ENCODE measurements around the gene CC2D1B. TPM values are rescaled to one million over a fixed set of nuclear protein-coding genes. Genes with fewer than 3 reads are reported as not detected.

Gene CC2D1B
- total and polyA plus RNA-seq, 5 experiments from 2014 or later: 4.2 to 96.5 (median 10.5) TPM

DNA sequence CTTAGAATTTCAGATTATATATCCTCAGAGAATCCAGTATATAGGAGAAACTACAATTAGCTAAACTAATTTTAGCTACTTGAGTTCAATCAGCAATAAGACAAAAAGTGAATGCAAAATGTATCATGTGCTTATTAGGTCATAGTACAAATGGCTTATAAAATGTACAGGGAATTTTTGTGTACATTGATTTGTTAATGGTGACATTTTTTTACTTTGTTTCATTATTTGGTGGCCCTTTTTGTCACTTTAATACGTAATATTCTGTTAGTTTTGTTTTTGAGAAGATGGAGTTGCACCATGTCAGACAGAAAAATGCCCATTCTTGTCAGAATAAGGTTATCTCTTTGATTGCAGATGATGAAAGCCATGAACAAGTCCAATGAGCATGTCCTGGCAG lies 33.6 kb downstream of the CC2D1B start:
- no peak for ATAC-seq
- peaks cover 0 to 34% (median 0%) of the 10 kb centered on the region in 3 donors for H3K36me3 Mint-ChIP-seq
- POLR2A ChIA-PET: no interaction called here

GRCh38 chr1:52328615-52329014 lies 37.4 kb downstream of the CC2D1B start:
- H3K4me3 Mint-ChIP-seq: no peak overlapping the region
- H3K9me3 Mint-ChIP-seq: no peaks in the 10 kb centered on the region
- DNase-seq (no peak), ATAC-seq (no peak)
- peaks cover 0 to 2% (median under 1%) of the 10 kb centered on the region in 4 donors for H3K4me1 Mint-ChIP-seq
- H3K36me3 Mint-ChIP-seq: peaks cover 0 to 15% (median 0%) of the 10 kb centered on the region in 3 donors
- H3K27me3 Mint-ChIP-seq: no peaks in the 10 kb centered on the region
- H3K27ac Mint-ChIP-seq: peak overlapping the region in 1 of 10 donors; percentile 68
- POLR2A ChIA-PET: no interaction called here

More for the DNA sequence above, 33.6 kb downstream of the CC2D1B start:
- no peak overlapping the region for H3K27ac Mint-ChIP-seq
- no peaks in the 10 kb centered on the region for H3K9me3 Mint-ChIP-seq
- no peaks in the 10 kb centered on the region for H3K27me3 Mint-ChIP-seq
- H3K4me3 Mint-ChIP-seq: no peak overlapping the region
- no peak for DNase-seq
- peaks cover 0 to 2% (median under 1%) of the 10 kb centered on the region in 4 donors for H3K4me1 Mint-ChIP-seq

GRCh38 chr1:52325786-52326185 lies 40.2 kb downstream of the CC2D1B start:
- H3K27me3 Mint-ChIP-seq: no peaks in the 10 kb centered on the region
- H3K27ac Mint-ChIP-seq: peak overlapping the region in 1 of 10 donors; percentile 11
- H3K36me3 Mint-ChIP-seq: peaks cover 0 to 8% (median 3%) of the 10 kb centered on the region in 3 donors
- no peak for ATAC-seq
- no peaks in the 10 kb centered on the region for H3K9me3 Mint-ChIP-seq
- H3K4me1 Mint-ChIP-seq: peaks cover 0 to 2% (median under 1%) of the 10 kb centered on the region in 4 donors
- no peak overlapping the region for H3K4me3 Mint-ChIP-seq
- no peak for DNase-seq
- POLR2A ChIA-PET: no interaction called here

DNA sequence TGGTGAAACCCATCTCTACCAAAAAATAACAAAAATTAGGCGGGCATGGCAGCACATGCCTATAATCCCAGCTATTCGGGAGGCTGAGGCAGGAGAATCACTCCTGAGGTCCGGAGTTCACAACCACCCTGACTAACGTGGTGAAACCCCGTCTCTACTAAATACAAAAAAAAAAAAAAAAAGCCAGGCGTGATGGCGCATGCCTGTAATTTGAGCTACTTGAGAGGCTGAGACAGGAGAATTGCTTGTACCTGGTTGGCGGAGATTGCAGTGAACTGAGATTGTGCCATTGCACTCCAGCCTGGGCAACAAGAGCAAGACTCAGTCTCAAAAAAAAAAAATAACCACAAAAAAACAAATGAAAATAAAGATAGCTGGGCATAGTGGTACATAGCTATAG lies 42.3 kb downstream of the CC2D1B start:
- Mint-ChIP-seq H3K27me3 (no peaks in the 10 kb centered on the region), H3K9me3 (no peaks in the 10 kb centered on the region), H3K4me3 (no peak overlapping the region), H3K36me3 (peaks cover 0 to 8% (median 3%) of the 10 kb centered on the region in 3 donors), H3K4me1 (no peaks in the 10 kb centered on the region), H3K27ac (no peak overlapping the region)
- POLR2A ChIA-PET: no interaction called here
- ATAC-seq: no peak
- DNase-seq: no peak

DNA sequence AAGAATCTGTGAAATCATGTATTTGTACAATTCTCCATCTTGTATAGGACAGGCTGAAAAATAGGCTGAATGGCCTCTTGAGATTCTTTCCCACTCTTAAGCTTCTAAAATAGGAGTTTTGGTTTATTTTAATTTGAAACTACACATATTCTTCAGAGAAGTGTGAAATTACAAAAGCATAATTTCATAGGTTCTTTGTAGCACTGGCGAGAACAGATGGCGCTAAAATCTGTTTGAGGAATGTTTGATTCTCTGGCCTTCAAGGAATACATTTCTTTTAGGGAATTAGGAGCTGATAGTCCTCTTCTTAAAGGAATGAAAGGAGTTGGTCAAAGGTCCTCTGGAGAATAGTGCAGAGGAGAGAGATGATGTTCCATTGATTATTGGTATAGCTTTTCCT lies 44.9 kb downstream of the CC2D1B start:
- Mint-ChIP-seq H3K27me3 (no peaks in the 10 kb centered on the region), H3K9me3 (no peaks in the 10 kb centered on the region), H3K4me3 (no peak overlapping the region), H3K4me1 (no peaks in the 10 kb centered on the region), H3K27ac (no peak overlapping the region), H3K36me3 (peaks cover 0 to 8% (median 3%) of the 10 kb centered on the region in 3 donors)
- no peak for ATAC-seq
- POLR2A ChIA-PET: no interaction called here
- no peak for DNase-seq

- Mint-ChIP-seq H3K27me3 (no peaks in the 10 kb centered on the region), H3K36me3 (peaks cover 9 to 60% (median 10%) of the 10 kb centered on the region in 3 donors), H3K4me3 (no peak overlapping the region), H3K9me3 (no peaks in the 10 kb centered on the region), H3K27ac (no peak overlapping the region), H3K4me1 (no peaks in the 10 kb centered on the region)
- DNase-seq: no peak
- POLR2A ChIA-PET: no interaction called here
- no peak for ATAC-seq
Observed at GRCh38 chr1:52306227-52307006, 59.6 kb downstream of the CC2D1B start.

DNA sequence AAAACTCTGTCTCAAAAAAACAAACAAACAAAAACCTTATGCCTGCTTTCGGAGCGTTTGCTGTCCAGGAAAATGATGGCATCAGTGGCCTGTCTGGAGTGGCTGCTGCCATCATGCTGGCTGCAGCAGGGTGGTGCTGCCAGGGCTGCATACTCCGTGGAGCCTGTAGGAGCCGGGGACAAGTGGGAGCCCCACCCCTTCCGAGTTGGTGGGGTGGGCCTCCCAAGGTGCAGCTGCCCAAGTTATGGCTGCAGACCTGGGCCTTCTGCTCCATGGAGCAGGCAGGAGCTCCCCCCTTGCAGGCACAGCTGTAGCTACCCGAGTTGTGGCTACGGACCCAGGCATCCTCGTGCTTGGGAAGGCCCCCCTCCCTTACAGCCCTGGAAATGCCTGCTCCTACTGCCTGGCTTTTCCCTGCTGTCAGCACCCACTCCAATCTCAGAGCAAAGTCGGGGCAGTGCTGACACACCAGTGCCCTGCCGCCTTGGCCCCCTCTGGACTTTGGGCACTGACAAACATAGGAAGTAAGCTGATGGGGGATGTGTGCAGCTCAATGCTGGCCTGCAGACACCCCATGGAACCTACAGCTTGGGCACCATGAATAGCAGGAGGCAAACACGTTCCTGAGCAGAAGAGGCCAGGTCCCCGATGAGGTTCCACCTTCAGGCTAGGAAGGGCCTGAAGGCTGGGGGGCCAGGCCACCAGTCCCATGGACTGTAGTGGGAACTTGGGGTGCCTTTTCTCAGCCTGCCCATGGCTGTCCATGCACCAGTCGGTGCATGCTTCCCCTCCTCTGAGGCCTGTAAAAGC lies 60.4 kb downstream of the CC2D1B start:
- ATAC-seq (no peak), DNase-seq (no peak)
- H3K27ac Mint-ChIP-seq: no peak overlapping the region
- H3K4me3 Mint-ChIP-seq: no peak overlapping the region
- peaks cover 9 to 56% (median 10%) of the 10 kb centered on the region in 3 donors for H3K36me3 Mint-ChIP-seq
- no peaks in the 10 kb centered on the region for H3K9me3 Mint-ChIP-seq
- POLR2A ChIA-PET: no interaction called here
- no peaks in the 10 kb centered on the region for H3K27me3 Mint-ChIP-seq
- H3K4me1 Mint-ChIP-seq: no peaks in the 10 kb centered on the region

Other genes with a start within 250 kb of the CC2D1B start
- gene ZFYVE9, start 224.1 kb downstream of the CC2D1B start, total RNA-seq: 10 to 100 TPM; 12.8 to 14.7 TPM
- gene ZFYVE9, start 224.1 kb downstream of the CC2D1B start, polyA plus RNA-seq: 1 to 10 TPM; 1.5 to 4.3 (median 2.9) TPM
- 1 to 10 TPM; 1.0 to 1.2 TPM for gene ORC1, start 38.2 kb upstream of the CC2D1B start, total RNA-seq
- under 1 TPM in 1 of 3 donors, not detected in 2; 0.18 TPM for gene ORC1, start 38.2 kb upstream of the CC2D1B start, polyA plus RNA-seq
- 10 to 100 TPM; 78.3 to 89.1 TPM for gene PRPF38A, start 38.4 kb upstream of the CC2D1B start, total RNA-seq
- 10 to 100 TPM; 31.2 to 36.5 (median 35.5) TPM for gene PRPF38A, start 38.4 kb upstream of the CC2D1B start, polyA plus RNA-seq
- gene TUT4, start 186.9 kb upstream of the CC2D1B start, total RNA-seq: 100 to 1,000 TPM; 171 to 178 TPM
- 10 to 100 TPM; 31.6 to 40.9 (median 32.7) TPM for gene TUT4, start 186.9 kb upstream of the CC2D1B start, polyA plus RNA-seq
- 10 to 100 TPM; 25.0 to 30.4 TPM for gene GPX7, start 236.2 kb upstream of the CC2D1B start, total RNA-seq
- gene GPX7, start 236.2 kb upstream of the CC2D1B start, polyA plus RNA-seq: 10 to 100 TPM; 30.2 to 34.5 (median 30.3) TPM

Data from naive thymus-derived CD8-positive, alpha-beta T cell (primary cell).